Effector memory CD4-positive, alpha-beta T cell (primary cell): ENCODE measurements around the gene DOCK7.

ENCODE experiments used
- DNase-seq, 3 donors: peaks; one replicate each; pipeline ENCODE4 v3.0.0-alpha.2; 2020
- H3K27ac ChIP-seq: 2 replicates; pipeline ENCODE4 v1.7.0; 2013; ENCODE audit warnings: mild to moderate bottlenecking, low read length, moderate library complexity; ENCODE audit not compliant: insufficient read depth, poor library complexity, severe bottlenecking
- H3K27me3 ChIP-seq: replicated peaks from 2 replicates; pipeline ENCODE4 v1.7.0; 2013; ENCODE audit warnings: mild to moderate bottlenecking, low read length; ENCODE audit not compliant: insufficient read depth, control insufficient read depth, poor library complexity, severe bottlenecking
- H3K36me3 ChIP-seq: 2 replicates; pipeline ENCODE4 v1.7.0; 2013; ENCODE audit warnings: mild to moderate bottlenecking, low read length, moderate library complexity; ENCODE audit not compliant: control insufficient read depth, insufficient read depth
- H3K4me1 ChIP-seq: 2 replicates; pipeline ENCODE4 v1.7.0; 2013; ENCODE audit warnings: low read length, mild to moderate bottlenecking; ENCODE audit not compliant: control insufficient read depth, insufficient read depth, poor library complexity, severe bottlenecking
- H3K4me3 ChIP-seq: 2 replicates; pipeline ENCODE4 v1.7.0; 2013; ENCODE audit warnings: low read length, low read depth, mild to moderate bottlenecking; ENCODE audit not compliant: insufficient read depth, poor library complexity, severe bottlenecking
- H3K9me3 ChIP-seq: 2 replicates; pipeline ENCODE4 v1.7.0; 2013; ENCODE audit warnings: mild to moderate bottlenecking, low read length, moderate library complexity; ENCODE audit not compliant: control insufficient read depth

Gene DOCK7

GRCh38 chr1:62516600-62516999, 171.6 kb downstream of the DOCK7 start:
- Histone ChIP-seq H3K36me3 (no peaks in the 10 kb centered on the region), H3K27me3 (no peaks in the 10 kb centered on the region), H3K4me3 (no peak overlapping the region), H3K4me1 (no peaks in the 10 kb centered on the region), H3K27ac (no peak overlapping the region), H3K9me3 (no peaks in the 10 kb centered on the region)
- DNase-seq, result no peak

DNA sequence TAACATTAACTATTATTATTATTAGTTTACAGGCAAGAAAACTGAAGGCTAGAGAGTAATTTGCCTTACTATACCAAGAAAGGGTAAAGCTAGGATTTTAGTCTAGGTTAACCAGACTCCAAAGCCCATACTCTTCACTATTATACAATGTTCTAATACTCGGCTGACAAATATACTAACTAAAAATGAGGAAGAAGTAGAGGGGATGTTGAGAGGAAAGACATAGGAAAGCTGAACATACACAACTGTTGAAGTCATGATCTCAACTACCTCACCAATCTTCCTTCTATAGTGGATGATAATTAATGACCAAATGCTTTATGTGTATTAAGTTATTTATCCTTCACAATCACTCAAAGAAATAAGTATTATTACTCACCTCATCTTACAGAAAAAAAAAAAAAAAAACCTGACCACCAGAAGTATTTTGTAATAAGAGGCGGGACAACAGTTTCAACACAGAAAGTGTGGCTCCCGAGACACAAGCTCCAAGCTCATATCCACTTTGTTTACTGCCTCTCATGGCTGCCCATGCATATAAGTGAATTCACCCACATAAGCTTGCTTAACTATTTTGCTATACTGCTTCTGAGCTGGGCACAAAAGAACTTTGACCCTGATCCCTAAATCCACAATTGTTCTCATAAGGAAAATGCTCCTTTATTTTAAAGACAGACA, 173.3 kb downstream of the DOCK7 start:
- H3K27me3 ChIP-seq, result no peaks in the 10 kb centered on the region
- no peaks in the 10 kb centered on the region for H3K4me1 ChIP-seq
- H3K36me3 ChIP-seq, result no peaks in the 10 kb centered on the region
- H3K4me3 ChIP-seq, result no peak overlapping the region
- DNase-seq, result no peak
- H3K9me3 ChIP-seq, result no peaks in the 10 kb centered on the region
- no peak overlapping the region for H3K27ac ChIP-seq

GRCh38 chr1:62513013-62513412, 175.2 kb downstream of the DOCK7 start:
- Histone ChIP-seq H3K27me3 (no peaks in the 10 kb centered on the region), H3K4me3 (no peak overlapping the region), H3K27ac (no peak overlapping the region), H3K4me1 (no peaks in the 10 kb centered on the region), H3K36me3 (no peaks in the 10 kb centered on the region), H3K9me3 (no peaks in the 10 kb centered on the region)
- no peak for DNase-seq

- Histone ChIP-seq H3K9me3 (no peaks in the 10 kb centered on the region), H3K4me3 (no peak overlapping the region), H3K36me3 (no peaks in the 10 kb centered on the region), H3K27ac (no peak overlapping the region), H3K27me3 (no peaks in the 10 kb centered on the region), H3K4me1 (no peaks in the 10 kb centered on the region)
- no peak for DNase-seq
Measured at GRCh38 chr1:62509028-62509427, 179.2 kb downstream of the DOCK7 start.

GRCh38 chr1:62508187-62508758, 179.9 kb downstream of the DOCK7 start:
- no peaks in the 10 kb centered on the region for H3K9me3 ChIP-seq
- no peak for DNase-seq

DNA sequence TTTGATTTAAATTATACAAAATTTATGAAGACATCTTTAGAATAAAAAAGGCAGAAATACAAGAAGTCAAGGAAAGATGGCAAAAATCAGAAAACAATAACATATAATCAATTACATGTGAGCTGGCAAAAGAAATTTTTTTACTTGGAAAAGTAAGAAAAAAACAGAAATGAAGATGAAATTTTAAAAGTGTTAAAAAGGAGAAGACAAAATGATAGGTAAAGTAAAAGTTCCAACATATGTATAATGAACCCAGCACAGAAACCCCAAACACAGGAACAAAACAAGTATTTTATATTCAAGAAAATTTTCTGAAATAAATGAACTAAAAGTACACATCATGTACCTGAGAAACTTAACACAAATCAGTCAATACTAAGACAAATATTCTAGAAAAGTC, 188.0 kb downstream of the DOCK7 start:
- H3K9me3 ChIP-seq, result no peaks in the 10 kb centered on the region
- no peak overlapping the region for H3K4me3 ChIP-seq
- H3K36me3 ChIP-seq, result no peaks in the 10 kb centered on the region
- no peak overlapping the region for H3K27ac ChIP-seq
- no peaks in the 10 kb centered on the region for H3K4me1 ChIP-seq
- DNase-seq, result no peak
- H3K27me3 ChIP-seq, result no peaks in the 10 kb centered on the region

More at GRCh38 chr1:62508187-62508758, 179.9 kb downstream of the DOCK7 start:
- no peaks in the 10 kb centered on the region for H3K36me3 ChIP-seq
- H3K27ac ChIP-seq, result no peak overlapping the region
- H3K27me3 ChIP-seq, result no peaks in the 10 kb centered on the region
- no peak overlapping the region for H3K4me3 ChIP-seq
- H3K4me1 ChIP-seq, result no peaks in the 10 kb centered on the region

GRCh38 chr1:62494137-62494536, 194.0 kb downstream of the DOCK7 start:
- Histone ChIP-seq H3K27me3 (no peaks in the 10 kb centered on the region), H3K36me3 (peaks cover 5% of the 10 kb centered on the region), H3K9me3 (no peaks in the 10 kb centered on the region), H3K4me3 (no peak overlapping the region), H3K4me1 (no peaks in the 10 kb centered on the region), H3K27ac (no peak overlapping the region)
- no peak for DNase-seq

- no peaks in the 10 kb centered on the region for H3K4me1 ChIP-seq
- H3K27ac ChIP-seq, result no peak overlapping the region
- no peak for DNase-seq
- H3K4me3 ChIP-seq, result no peak overlapping the region
- no peaks in the 10 kb centered on the region for H3K9me3 ChIP-seq
- no peaks in the 10 kb centered on the region for H3K27me3 ChIP-seq
- H3K36me3 ChIP-seq, result peaks cover 5% of the 10 kb centered on the region
Measured at GRCh38 chr1:62493656-62494055, 194.5 kb downstream of the DOCK7 start.

- Histone ChIP-seq H3K4me1 (no peaks in the 10 kb centered on the region), H3K9me3 (no peaks in the 10 kb centered on the region), H3K27ac (no peak overlapping the region), H3K4me3 (no peak overlapping the region), H3K36me3 (peaks cover 5% of the 10 kb centered on the region), H3K27me3 (no peaks in the 10 kb centered on the region)
- DNase-seq, result no peak
Measured at GRCh38 chr1:62492521-62492920, 195.7 kb downstream of the DOCK7 start.

DNA sequence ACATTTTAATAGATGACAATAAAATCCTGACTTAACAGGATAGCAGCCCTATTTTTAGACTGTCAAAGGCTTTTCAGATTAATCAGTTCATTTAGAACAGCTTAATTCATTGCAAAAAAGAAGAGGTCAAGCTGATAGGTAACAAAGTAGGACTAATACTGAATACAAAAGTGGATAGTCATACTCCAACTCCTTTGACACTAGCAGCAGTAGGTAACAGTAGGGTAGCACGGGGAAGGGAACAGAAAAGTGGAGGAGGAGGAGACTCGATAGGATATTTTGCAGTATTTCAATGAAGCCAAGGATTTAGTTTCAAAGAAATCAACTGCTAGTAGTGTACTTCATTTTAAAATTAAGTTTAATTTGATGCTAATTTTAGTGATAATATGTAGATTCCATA, 200.2 kb downstream of the DOCK7 start:
- DNase-seq, result no peak
- Histone ChIP-seq H3K27ac (no peak overlapping the region), H3K4me1 (no peaks in the 10 kb centered on the region), H3K4me3 (no peak overlapping the region), H3K36me3 (peaks cover 5% of the 10 kb centered on the region), H3K9me3 (no peaks in the 10 kb centered on the region), H3K27me3 (no peaks in the 10 kb centered on the region)
